IMR-90 (cell line): ENCODE measurements around the gene GCC1. TPM values are rescaled to one million over a fixed set of nuclear protein-coding genes. Genes with fewer than 3 reads are reported as not detected.
A peak's percentile ranks its signal among the peaks of the same experiment; 100 is the strongest.

Experiments used
- ATAC-seq: fragments of 200-7000 bp; cut with Tn5 transposase; 2 replicates; pipeline ENCODE4 v1.9.1; 2020; ENCODE audit warnings: low read depth, mild to moderate bottlenecking, moderate library complexity
- BruUV-seq: library from RNA; stranded (reverse); fragments of 400-500 nt; replicated peaks from 2 replicates; lab custom pipeline; 2021; lab: Mats Ljungman, UMichigan
- CTCF ChIA-PET: fragments of 300-600 bp; formaldehyde crosslinking; extraction: SDS; loops from one replicate; lab custom pipeline; 2021; ENCODE audit warnings: antibody characterized with exemption; lab: Yijun Ruan, JAX
- POLR2A ChIA-PET: fragments of 300-600 bp; sonication (Branson Sonifier 250); formaldehyde crosslinking; loops from one replicate; lab custom pipeline; 2022; ENCODE audit warnings: antibody characterized with exemption; ENCODE audit not compliant: unreplicated experiment; lab: Charles Lee
- DNase-seq: peaks from one replicate; pipeline ENCODE4 v3.0.0; 2013
- H2AFZ ChIP-seq: replicated peaks from 2 replicates; pipeline ENCODE3; 2013; ENCODE audit warnings: low read length, mild to moderate bottlenecking; ENCODE audit not compliant: poor library complexity
- H2AK5ac ChIP-seq: 2 replicates; pipeline ENCODE4 v1.6.1; 2013; ENCODE audit warnings: low read depth, low read length, inconsistent platforms
- H2AK9ac ChIP-seq: replicated peaks from 2 replicates; pipeline ENCODE3; 2013; ENCODE audit warnings: mild to moderate bottlenecking, low read depth, low read length, moderate library complexity; ENCODE audit not compliant: poor library complexity
- H2BK120ac ChIP-seq: 2 replicates; pipeline ENCODE4 v1.6.1; 2013; ENCODE audit warnings: low read depth, low read length, inconsistent platforms
- H2BK15ac ChIP-seq: 3 replicates; pipeline ENCODE4 v1.6.1; 2013; ENCODE audit warnings: low read depth, low read length, inconsistent platforms
- H2BK20ac ChIP-seq: 2 replicates; pipeline ENCODE4 v1.6.1; 2013; ENCODE audit warnings: low read depth, mild to moderate bottlenecking, inconsistent platforms, low read length, moderate library complexity
- H2BK5ac ChIP-seq: 2 replicates; pipeline ENCODE4 v1.6.1; 2013; ENCODE audit warnings: mild to moderate bottlenecking, low read depth, low read length, inconsistent platforms; ENCODE audit not compliant: poor library complexity, severe bottlenecking
- H3K14ac ChIP-seq: replicated peaks from 2 replicates; pipeline ENCODE4 v1.6.1; 2013; ENCODE audit warnings: low read depth, low read length, inconsistent platforms
- H3K18ac ChIP-seq: 2 replicates; pipeline ENCODE4 v1.6.1; 2013; ENCODE audit warnings: low read depth, low read length, control low read depth
- H3K23ac ChIP-seq: 2 replicates; pipeline ENCODE4 v1.6.1; 2013; ENCODE audit warnings: low read depth, low read length, inconsistent platforms
- H3K27ac ChIP-seq: 2 replicates; pipeline ENCODE4 v1.5.1; 2013; ENCODE audit warnings: mild to moderate bottlenecking, control low read depth, low read length; ENCODE audit not compliant: insufficient read depth
- H3K27me3 ChIP-seq: 2 replicates; pipeline ENCODE4 v1.6.1; 2013; ENCODE audit warnings: low read length; ENCODE audit not compliant: control insufficient read depth, insufficient read depth
- H3K36me3 ChIP-seq: 2 replicates; pipeline ENCODE4 v1.6.1; 2013; ENCODE audit warnings: low read length, mixed read lengths; ENCODE audit not compliant: control insufficient read depth, insufficient read depth
- H3K4ac ChIP-seq: 2 replicates; pipeline ENCODE4 v1.6.1; 2013; ENCODE audit warnings: low read depth, low read length, inconsistent platforms
- H3K4me1 ChIP-seq: 2 replicates; pipeline ENCODE4 v1.6.1; 2013; ENCODE audit warnings: low read length, mixed read lengths; ENCODE audit not compliant: control insufficient read depth, insufficient read depth
- H3K4me2 ChIP-seq: 2 replicates; pipeline ENCODE4 v1.6.1; 2013; ENCODE audit warnings: low read depth, mild to moderate bottlenecking, control low read depth, low read length, moderate library complexity
- H3K4me3 ChIP-seq: 2 replicates; pipeline ENCODE4 v1.5.1; 2013; ENCODE audit warnings: low read depth, mild to moderate bottlenecking, control low read depth, low read length, moderate library complexity; ENCODE audit not compliant: insufficient read depth
- H3K56ac ChIP-seq: 2 replicates; pipeline ENCODE4 v1.6.1; 2013; ENCODE audit warnings: low read length, inconsistent platforms; ENCODE audit not compliant: insufficient read depth; ENCODE audit errors: extremely low read depth
- H3K79me1 ChIP-seq, 2 experiments: 2 replicates each; pipeline ENCODE4 v1.6.1; 2013; ENCODE audit warnings: low read length in 2 of 2, inconsistent platforms in 1 of 2, low read depth in 1 of 2
- H3K9ac ChIP-seq: 2 replicates; pipeline ENCODE4 v1.6.1; 2013; ENCODE audit warnings: low read depth, low read length, control low read depth
- H3K9me1 ChIP-seq: 2 replicates; pipeline ENCODE4 v1.6.1; 2013; ENCODE audit warnings: low read length, inconsistent platforms; ENCODE audit not compliant: insufficient read depth
- H3K9me3 ChIP-seq: 2 replicates; pipeline ENCODE4 v1.6.1; 2013; ENCODE audit warnings: low read length; ENCODE audit not compliant: control insufficient read depth, insufficient read depth
- H4K20me1 ChIP-seq: 2 replicates; pipeline ENCODE4 v1.6.1; 2013; ENCODE audit warnings: low read length, inconsistent platforms; ENCODE audit not compliant: insufficient read depth
- H4K5ac ChIP-seq: 2 replicates; pipeline ENCODE4 v1.6.1; 2013; ENCODE audit warnings: mild to moderate bottlenecking, low read depth, low read length, control low read depth
- H4K8ac ChIP-seq, 2 experiments: 2 replicates each; pipeline ENCODE4 v1.6.1; 2013; ENCODE audit warnings: low read depth in 2 of 2, low read length in 2 of 2, control low read depth in 1 of 2, inconsistent platforms in 1 of 2
- H4K91ac ChIP-seq: 2 replicates; pipeline ENCODE4 v1.6.1; 2013; ENCODE audit warnings: low read depth, low read length, inconsistent platforms; ENCODE audit not compliant: insufficient read depth
- CTCF ChIP-seq: conservative IDR thresholded peaks from 2 replicates; pipeline ENCODE4 v1.5.1; 2012; ENCODE audit warnings: mild to moderate bottlenecking, low read depth, low read length, improper control_type of control experiment
- RAD21 ChIP-seq: IDR thresholded peaks from 2 replicates; pipeline ENCODE4 v1.6.1; 2012; ENCODE audit warnings: low read length, improper control_type of control experiment
- SMC3 ChIP-seq: fragments of 150-350 bp; IDR thresholded peaks from 2 replicates; pipeline ENCODE4 v1.6.1; 2016; ENCODE audit warnings: low read depth, mild to moderate bottlenecking, antibody characterized with exemption, low read length, moderate library complexity
- WGBS, 2 experiments: methylation state at CpG; one replicate each; pipeline versions ENCODE4 v1.1.5 to v1.1.7; 2013; ENCODE audit warnings: missing lambda C conversion rate in 2 of 2; ENCODE audit not compliant: insufficient read length in 1 of 2; ENCODE audit errors: extremely low coverage in 2 of 2; 5-methylcytosine and 5-hydroxymethylcytosine counted together
- dilution Hi-C: fragments of 300-500 bp; cut with HindIII; formaldehyde crosslinking; loops from one replicate; pipeline ENCODE4 v1.14.3; 2018; ENCODE audit warnings: low sequenced_read_pairs; ENCODE audit not compliant: unreplicated experiment
- in situ Hi-C: fragments of 300-500 bp; cut with MboI; formaldehyde crosslinking; loops from 3 replicates; pipeline ENCODE4 v1.14.3; 2019; ENCODE audit warnings: low sequenced_read_pairs, inconsistent platforms, mixed read lengths
- intact Hi-C: fragments of 100-400 bp; cut with micrococcal nuclease; formaldehyde crosslinking; loops from 2 replicates; pipeline ENCODE4 v1.10.0; 2022
- polyA plus RNA-seq, 3 experiments: library from polyadenylated mRNA; depleted of rRNA; stranded (reverse); fragments of >200 nt; gene quantifications; 2 replicates each; pipeline ENCODE4 v1.2.3, GENCODE V29; 2012; ENCODE audit warnings: low replicate concordance in 1 of 3
- total RNA-seq: library from RNA; depleted of rRNA; stranded (reverse); fragments of >200 nt; gene quantifications from 2 replicates; pipeline ENCODE4 v1.2.3, GENCODE V29; 2012
- TF ChIP-seq, protein P1 (sequence below): fragments of 150-350 bp; IDR thresholded peaks from 2 replicates; pipeline ENCODE4 v1.6.1; 2016; ENCODE audit warnings: low read depth, mild to moderate bottlenecking, low read length, moderate library complexity, borderline replicate concordance

Gene GCC1
- total and polyA plus RNA-seq, 2 of the 4 experiments (the other 2 are of a cell fraction): 6.1 to 22.9 TPM

GRCh38 chr7:127578036-127578684 is 7.2 kb downstream of the GCC1 start:
- Histone ChIP-seq H2AK9ac (no peak overlapping the region), H3K4me3 (no peak overlapping the region), H3K4ac (no peak overlapping the region), H3K36me3 (peaks cover 22% of the 10 kb centered on the region), H2AK5ac (no peak overlapping the region), H3K9me1 (peaks cover 8% of the 10 kb centered on the region; the same call in 1 of the 2 replicates), H4K8ac (no peak overlapping the region), H3K56ac (no peak overlapping the region), H3K4me2 (no peak overlapping the region), H4K20me1 (peaks cover 25% of the 10 kb centered on the region), H3K18ac (no peak overlapping the region), H2BK15ac (no peak overlapping the region), H2AFZ (no peak overlapping the region), H2BK5ac (no peak overlapping the region), H2BK20ac (no peak overlapping the region), H4K91ac (no peak overlapping the region), H3K79me1 (peaks cover 15 to 35% of the 10 kb centered on the region in 2 experiments; a peak in 3 of 4 replicates), H3K23ac (no peak overlapping the region), H4K5ac (no peak overlapping the region), H3K14ac (no peak overlapping the region), H2BK120ac (no peak overlapping the region), H3K27me3 (no peaks in the 10 kb centered on the region), H3K9ac (no peak overlapping the region), H3K4me1 (peaks cover 4% of the 10 kb centered on the region; the same call in 1 of the 2 replicates), H3K27ac (no peak overlapping the region), H3K9me3 (no peaks in the 10 kb centered on the region)
- peak; percentile 80 for DNase-seq
- dilution Hi-C loops (no loop called here), in situ Hi-C loops (no loop called here), intact Hi-C loops (no loop called here)
- BruUV-seq: no TSS peak
- ATAC-seq: peak; percentile 74
- WGBS, 2 experiments: 69% methylated on average over 4 of the region's 5 CpGs; no CpG with 5 or more reads in 1 of the 2 experiments
- ChIA-PET CTCF (interaction anchor here (0.7 kb wide), 2 partner anchors 9 to 1117 kb away, joined by 3 read pairs; no protein-coding TSS in a partner anchor), POLR2A (no interaction called here)
- TF ChIP-seq SMC3 (peak; percentile 23; the same call in 1 of the 2 replicates), CTCF (peak; percentile 46), RAD21 (peak; percentile 26; the same call in 1 of the 2 replicates)
- TF ChIP-seq, protein P1, sequence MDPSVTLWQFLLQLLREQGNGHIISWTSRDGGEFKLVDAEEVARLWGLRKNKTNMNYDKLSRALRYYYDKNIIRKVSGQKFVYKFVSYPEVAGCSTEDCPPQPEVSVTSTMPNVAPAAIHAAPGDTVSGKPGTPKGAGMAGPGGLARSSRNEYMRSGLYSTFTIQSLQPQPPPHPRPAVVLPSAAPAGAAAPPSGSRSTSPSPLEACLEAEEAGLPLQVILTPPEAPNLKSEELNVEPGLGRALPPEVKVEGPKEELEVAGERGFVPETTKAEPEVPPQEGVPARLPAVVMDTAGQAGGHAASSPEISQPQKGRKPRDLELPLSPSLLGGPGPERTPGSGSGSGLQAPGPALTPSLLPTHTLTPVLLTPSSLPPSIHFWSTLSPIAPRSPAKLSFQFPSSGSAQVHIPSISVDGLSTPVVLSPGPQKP: no peak
